HL-60/S4 treated with phorbol 12-myristate 13-acetate at 8.2 ng/mL for 4 days and 3 days (cell line): ENCODE measurements around the gene CTSO.

Source experiments
- in situ Hi-C: fragments of 300-500 bp; cut with MboI; formaldehyde crosslinking; loops from 2 replicates; pipeline ENCODE4 v1.15.0; 2022; ENCODE audit warnings: low sequenced_read_pairs

CTSO gene, protein sequence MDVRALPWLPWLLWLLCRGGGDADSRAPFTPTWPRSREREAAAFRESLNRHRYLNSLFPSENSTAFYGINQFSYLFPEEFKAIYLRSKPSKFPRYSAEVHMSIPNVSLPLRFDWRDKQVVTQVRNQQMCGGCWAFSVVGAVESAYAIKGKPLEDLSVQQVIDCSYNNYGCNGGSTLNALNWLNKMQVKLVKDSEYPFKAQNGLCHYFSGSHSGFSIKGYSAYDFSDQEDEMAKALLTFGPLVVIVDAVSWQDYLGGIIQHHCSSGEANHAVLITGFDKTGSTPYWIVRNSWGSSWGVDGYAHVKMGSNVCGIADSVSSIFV

DNA sequence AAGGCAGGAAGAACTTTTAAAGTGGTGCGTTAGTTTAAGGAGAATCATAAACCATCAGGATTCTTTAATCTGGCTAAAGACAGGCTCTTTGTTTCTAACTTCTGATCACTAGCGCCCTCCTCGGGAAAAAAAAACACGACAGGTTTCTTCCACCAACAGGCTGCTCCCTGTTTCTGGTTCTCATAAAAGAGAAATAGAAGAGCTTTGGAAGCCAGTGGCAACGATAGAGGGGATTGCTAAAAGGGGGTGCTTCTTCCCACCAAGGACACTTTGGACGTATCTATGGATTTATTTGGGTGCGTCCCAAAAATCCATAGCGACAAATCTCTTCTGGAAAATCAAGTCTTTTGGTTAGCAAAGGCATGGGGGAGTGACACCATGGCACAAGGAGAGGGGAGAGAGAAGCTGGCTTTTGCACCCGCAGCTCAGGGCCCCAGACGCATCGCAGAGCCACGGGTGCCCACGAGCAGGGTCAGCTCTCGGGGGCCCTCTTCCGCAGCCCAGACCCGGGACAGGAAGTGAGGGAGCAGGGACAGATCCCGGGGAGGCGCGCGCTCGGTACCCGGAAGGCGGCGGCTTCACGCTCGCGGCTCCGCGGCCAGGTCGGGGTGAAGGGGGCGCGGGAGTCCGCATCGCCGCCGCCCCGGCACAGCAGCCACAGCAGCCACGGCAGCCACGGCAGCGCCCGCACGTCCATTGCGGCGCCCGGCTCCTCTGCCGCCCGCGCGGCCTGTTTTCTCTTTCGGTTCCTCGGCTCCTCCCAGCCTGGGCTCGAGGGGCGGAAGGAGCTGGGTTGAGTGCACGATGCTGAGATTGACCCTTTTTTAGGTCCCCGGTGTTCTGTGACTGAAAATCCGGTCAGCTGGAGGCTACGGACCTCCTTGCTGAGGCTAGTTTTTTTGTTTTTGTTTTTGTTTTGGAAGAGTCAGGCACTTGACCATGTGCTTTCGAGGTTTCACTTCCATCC, at the start of gene CTSO:
TSS of gene CTSO (minus strand) at position 716 of the 967 bp plus-strand sequence. CDS start at position 697, 19 bp downstream.
- in situ Hi-C loops, result no loop called here

DNA sequence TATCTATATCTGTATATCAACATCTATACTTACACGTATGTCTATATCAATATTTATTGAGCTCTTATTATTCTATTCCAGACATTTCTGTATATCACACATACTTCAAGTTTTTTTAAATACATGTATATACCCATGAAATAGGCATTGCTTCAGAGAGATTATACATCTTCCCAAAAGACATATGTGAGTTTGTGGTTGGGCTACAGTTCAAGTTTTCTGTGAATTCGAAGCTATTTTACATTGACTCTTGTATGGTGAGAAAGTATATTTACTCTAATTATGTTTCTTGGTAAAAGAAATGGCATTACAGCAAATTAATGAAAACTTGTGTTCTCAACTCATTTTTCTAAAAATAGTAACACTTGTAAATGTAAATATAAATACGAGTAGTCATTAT, 46.8 kb upstream of the CTSO start:
- in situ Hi-C loops, result no loop called here

DNA sequence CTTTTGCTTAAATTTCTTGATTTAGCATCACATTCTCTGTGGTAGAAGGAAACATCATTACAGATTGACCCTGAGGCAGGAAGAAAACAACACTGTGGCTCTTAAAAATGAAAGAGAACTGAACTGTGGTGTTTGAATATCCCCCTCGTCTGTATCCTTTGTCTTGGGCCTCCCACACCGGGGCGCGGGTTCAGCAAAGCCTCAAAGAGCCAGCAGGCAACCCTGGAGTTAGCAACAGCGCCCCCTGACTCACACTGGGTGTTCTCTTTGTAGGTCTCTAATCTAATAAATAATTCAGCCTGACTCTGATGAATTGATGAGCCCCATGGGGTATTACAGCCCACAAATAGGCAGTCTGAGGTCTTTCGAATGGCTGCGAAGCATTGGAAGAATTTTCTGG, 46.1 kb upstream of the CTSO start:
- in situ Hi-C loops, result no loop called here

DNA sequence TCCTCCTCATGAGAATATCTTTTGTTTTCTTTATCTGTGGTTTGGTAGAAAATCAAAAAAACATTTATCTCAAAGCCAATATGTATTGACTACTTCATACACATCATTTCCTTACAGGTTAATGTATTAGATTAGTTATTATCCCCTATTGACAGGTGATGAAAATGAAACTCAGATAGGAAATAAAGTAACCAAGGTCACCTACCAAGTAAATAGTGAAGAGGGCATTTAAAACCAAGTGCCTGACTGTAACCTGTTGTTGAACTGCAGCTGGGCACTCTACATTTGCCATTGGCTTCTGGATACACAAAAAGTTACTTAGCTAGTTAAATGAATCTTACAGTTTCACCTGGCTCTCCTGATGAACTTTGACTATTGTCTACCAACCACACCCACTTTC, 41.4 kb upstream of the CTSO start:
- in situ Hi-C loops, result no loop called here

DNA sequence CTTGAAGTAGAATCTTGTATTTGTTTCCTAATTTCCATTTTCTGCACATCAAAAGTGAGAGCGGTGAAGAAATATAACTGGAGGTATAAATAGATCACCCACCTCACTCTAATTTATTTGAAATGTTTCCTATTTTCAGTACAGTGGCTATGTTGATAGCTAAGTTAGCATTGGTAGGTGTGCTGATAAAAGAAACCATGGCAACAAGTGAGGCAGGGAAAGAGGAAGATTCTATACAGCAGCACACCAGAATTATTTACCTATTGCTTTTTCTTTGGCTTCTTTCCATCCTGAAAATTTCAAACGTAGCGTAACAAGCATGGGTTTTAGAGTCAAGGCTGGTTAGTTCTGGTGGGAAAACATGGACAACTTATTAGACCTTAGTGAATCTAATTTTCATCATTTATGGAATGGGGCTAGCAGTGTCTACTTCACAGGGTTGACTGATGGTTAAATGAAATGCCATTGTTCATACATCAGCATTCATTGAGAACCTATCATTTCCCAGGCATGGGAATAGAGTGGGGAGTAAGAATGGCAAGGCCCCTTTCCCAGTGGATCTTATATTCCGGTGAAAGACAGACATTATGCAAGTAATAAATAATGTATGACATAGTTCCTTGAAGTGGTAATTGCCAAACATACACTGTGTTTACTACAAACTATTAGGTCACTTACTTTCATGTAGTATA, 30.6 kb upstream of the CTSO start:
- in situ Hi-C loops, result no loop called here

DNA sequence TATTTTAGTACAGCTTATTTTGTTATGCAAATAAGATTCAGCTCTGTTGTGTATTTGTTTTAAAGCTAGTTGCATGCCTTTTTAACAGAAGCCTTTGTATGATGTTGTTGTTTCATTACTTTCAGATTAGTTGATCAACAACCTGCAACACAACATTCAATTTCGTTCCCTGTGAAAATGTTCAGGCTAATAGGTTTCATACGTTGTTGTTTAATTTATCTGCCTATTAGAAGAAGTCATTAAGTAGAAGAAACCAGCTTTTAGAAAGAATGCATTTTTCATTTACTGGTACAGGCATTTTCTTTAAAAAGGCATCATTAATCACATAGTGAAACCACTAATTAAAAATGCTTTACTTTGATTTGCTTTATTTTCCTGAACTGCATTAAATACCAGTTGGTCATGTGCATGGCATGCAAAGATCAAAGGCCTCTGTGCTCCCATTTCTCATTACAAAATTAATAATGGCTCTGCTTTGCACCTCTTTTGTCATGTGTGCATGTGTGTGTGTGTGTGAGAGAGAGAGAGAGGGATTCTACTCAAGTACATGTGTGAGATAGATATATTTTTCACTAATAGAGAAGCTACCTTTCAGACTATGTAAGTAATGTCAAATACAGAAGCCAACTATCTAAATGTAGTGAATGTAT, 29.2 kb upstream of the CTSO start:
- in situ Hi-C loops, result no loop called here

DNA sequence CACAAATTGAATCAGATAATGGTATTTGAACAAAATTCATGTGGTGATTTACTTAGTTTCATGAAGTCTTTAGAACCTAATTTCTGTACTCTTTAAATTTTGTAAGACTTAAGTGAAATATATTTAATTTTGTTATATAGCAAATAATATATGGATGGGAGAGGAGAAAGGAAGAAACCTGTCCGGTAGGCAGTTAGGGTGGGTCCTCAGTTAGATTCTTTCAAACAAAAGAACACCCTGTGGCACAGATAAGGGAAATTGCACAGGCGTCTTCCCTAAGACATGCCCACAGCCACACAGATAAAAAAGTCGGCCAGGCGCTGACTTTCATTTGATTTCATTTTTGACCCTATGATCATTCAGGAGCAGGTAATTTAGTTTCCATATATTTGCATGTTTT, 25.1 kb upstream of the CTSO start:
- in situ Hi-C loops, result no loop called here

DNA sequence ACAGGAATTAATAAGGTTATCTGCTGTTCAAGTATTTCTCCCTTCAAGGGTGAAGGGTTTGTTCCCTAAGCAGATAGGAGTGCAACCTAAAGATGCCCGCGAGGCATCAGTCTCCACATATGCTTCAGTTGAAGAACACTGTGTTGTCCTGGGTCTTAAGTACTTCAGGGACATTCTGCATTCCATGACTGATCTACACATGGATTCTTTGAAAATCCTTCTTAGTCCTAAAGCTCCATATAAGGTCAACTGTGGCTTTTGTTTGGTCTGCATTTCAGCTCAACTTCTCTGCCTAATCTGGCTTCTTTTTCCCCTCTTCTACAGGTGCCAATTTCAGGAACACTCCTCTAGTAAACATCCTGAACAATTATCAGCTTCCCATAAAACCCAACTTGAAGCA, 21.8 kb upstream of the CTSO start:
- in situ Hi-C loops, result no loop called here

DNA sequence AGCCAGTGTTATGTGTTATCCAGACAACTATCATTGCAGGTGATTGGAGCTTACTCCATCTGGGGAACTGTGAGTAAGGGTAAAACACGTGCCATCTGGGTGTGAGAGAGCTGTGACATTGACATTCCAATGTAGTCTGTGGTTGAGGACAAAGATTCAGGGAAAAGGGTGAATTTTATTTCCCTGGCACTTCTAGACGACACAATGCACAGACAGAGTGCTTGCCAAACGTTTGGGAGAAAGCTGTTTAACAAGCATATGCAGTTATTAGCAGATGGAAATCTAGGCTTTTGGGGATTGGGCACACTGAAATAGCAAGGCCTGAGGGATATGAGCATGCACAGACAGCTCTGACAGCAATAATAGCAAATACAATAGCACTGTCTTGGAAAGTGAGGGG, 21.3 kb upstream of the CTSO start:
- in situ Hi-C loops, result no loop called here

DNA sequence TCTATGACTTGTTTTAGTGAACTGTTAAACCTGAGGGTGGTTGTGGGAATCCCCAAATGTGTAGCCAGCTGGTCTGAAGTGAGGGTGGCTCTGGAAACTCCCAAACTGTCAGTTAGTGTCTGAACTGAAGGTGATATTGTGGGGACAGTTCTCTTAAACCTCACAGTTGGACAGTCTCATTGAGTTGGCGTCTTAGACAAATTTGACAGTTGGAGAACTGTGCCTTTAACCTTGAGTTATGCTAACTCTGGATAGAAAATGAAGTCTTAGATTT, 20.7 kb upstream of the CTSO start:
- in situ Hi-C loops, result no loop called here

DNA sequence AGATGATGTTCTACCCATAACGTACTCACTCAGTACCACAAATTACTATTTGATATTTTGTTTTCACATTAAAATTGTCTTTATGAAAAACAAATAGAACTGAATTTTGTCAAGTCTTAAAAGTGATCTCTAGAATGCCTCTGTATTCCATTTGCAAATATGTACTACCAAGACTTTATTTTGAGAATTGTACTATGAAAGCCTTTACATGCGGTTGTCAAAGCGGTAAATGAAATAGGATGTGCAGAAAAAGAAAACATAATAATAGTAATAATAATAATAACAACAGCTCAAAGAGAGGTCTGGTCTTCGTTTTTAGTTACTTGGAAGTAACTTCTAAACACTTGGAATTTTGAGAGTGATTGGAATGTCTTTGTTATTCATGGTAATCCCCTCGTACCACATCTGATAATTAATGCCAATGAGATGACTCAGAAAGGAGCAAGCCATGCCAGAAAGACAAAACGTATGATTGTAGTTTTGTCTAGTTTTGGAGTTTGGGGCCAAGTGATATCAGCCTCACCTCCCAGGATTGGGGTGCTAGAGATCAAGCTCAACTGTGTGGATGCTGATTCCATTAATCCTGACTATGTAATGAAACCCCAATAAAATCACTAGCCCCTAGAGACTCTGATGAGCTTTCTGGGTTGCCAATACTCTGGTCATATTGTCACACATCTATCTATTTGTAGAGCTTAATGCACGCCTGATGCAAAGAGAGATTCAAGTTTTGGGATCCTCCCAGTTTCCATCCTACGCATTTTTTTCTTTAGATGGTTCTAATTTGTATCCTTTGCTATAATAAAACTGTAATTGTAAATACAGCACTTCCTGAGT, 20.2 kb upstream of the CTSO start:
- in situ Hi-C loops, result no loop called here

DNA sequence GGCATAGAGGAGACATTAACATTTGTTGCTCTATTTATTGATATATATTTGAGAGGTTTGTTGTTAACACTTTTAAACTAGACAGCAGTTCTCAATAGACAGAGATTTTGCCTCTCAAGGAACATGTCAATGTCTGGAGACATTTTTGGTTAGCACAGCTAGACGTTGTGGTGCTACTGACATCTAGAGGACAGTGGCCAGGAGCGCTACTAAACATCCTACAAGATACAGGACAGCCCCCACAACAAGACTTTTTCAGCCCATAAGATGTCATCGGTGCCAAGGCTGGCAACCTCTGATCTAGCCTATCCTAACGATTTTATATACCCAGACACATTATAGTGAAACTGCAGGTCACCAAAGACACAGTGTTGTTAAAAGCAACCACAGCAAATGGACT, 18.4 kb upstream of the CTSO start:
- in situ Hi-C loops, result no loop called here

DNA sequence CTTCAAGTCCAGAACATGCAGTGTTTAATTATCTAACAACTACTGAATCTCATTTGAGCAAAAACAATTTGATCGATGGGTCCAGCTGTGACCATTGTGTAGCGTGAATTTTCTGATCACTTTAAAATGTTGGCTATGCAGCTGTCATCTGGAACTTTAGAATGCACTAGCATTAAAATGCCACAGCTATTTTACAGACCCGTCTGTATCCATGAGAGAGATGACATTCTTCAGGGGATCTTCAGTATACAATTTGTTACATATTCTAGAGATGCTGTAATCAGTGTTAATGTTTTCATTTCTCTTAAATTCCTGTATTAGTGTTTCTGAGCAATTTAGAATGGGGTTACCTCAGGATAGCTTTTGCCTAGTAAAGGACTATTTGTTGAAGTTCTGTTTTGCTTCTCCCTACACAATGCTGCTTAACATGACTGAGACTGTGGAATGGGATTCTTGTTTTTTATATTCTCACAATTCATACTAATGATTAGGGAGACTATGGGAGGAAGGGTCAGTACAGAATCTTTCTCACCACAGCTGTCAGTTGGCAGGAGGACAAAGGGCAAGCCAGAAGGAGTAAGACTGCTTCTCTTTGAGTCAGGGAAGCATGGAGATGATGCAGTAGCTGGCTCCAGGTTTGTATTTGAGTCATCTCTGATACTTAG, 13.2 kb upstream of the CTSO start:
- in situ Hi-C loops, result no loop called here

DNA sequence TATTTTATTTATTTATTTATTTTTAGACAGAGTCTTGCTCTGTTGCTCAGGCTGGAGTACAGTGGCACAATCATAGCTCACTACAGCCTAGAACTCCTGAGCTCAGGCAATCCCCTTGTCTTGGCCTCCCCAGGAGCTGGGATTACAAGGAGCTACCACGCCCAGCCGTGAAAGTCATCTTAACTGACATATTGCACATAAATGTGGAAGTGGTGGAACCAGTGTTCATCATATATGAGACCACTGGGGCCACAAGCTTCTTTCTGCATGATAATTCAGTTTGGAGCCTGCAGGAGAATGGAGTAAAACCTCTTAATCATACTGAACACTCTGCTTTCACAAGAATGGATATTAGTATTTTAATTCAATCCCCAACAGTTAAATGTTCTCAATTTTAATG, 12.5 kb upstream of the CTSO start:
- in situ Hi-C loops, result no loop called here

DNA sequence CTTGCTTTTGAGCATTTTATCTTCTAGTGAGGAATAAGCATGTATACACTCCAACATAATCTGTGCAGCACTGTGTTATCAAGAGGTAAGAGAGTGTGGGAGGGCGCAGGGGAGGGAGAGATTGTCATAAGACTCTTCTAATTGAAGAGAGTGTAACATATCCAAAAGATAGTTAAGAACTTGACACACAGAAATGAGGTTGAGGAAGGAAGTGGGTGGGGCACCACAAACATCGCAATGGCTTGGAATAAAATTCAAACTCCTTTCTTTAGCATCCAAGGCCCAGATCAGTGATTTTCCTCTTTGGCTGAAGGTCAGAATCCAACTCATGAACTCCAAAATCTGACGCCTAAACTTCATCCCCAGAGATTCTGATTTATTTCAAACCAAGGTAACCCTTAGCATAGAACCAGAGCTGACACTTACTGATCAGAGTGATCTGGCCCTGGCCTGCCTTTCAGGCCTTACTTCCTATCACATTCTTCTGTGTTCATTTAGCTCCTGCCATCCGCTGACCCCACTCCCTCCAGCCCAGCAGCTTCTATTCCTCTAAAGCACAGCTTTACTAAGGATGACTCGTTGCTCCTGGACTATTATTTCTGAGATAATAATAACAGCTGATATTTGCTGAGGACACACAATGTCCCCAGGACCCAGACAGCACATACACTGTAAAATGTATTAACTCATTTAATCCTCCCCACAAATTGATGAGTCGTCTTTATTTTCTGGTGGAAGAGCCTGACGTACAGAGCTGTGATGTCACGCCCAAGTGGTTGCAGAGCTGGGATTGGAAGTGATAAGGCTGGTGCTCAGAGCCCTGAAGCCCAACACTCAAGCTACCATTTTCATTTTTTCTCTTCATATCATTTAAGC, 10.6 kb upstream of the CTSO start:
- in situ Hi-C loops, result no loop called here

DNA sequence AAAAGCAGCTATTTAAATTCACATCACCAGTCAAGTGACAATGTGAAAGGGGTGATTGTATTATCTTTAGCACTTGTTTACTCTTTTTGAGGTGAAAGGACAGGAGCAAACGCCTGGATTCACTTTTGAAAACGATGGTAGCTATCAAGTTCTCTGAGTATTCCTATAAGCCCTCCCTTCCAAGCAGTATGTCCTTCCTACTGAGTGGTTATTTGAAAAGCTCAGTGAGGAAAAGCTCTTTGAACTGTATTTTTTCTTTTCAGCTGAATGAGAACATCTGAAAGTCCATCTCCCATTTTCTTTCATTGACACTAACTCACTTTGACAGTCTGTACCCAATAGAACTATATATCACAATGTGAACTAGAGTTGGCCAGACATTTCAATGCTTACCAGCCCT, 9.1 kb upstream of the CTSO start:
- in situ Hi-C loops, result no loop called here

DNA sequence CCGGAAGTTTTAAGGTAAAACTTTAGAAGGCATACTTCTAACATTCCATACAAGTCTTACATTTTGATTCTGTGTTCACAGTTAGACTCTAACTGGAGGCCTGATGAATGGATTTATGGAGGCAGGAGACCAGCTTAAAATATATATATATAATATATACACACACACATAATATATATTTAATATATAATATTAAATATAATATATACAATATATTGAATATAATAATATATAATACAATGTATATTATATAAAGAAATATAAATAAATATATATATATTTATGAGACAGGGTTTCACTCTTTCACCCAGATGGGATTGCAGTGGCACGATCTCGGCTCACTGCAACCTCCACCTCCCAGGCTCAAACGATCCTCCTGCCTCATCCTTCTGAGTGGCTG, 7.9 kb upstream of the CTSO start:
- in situ Hi-C loops, result no loop called here

DNA sequence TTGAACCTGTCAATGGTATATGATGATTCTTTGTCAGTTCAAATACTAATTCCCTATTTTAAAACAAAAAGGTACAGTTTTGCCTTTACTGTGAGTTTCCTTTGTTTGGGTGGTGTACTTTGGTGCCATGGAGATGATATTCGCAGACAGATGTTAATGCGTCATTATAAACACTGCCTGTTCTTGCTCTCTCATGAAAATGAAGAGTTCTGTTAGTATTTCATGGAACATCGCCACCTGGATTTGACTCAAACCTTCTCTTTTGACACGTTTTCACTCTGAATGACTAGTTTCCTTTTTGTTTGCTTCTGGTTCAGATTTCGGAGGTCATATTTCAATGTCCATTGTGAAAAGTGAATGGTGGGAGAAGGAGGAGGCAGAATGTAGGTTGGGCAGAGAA, 6.9 kb upstream of the CTSO start:
- in situ Hi-C loops, result no loop called here

DNA sequence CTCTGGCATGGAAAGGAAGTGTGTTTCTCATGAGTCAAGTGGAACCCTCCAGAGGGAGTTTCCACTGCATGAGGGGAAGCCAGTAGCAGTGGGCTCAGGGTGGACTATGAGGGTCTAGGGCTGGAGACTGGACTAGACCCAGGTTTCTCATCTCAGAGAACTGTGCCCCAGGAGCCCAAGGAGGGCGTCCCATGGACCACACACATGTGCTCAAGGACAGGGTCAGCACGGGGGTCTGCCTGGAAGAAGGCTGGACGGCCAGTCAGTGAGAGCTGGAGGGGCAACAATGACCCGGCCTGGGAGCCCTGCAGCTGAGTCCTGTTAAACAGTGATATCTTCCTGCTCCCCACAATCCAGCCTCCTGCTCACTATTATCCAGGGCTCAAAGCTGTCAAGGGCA, 5.8 kb upstream of the CTSO start:
- in situ Hi-C loops, result no loop called here
